ENCODE data around the gene BICDL1.
A peak's percentile ranks its signal among the peaks of the same experiment; 100 is the strongest.

The BICDL1 gene

GRCh38 chr12:120134307-120134980 is 145.4 kb downstream of the BICDL1 start:
- no peak overlapping the region for H2AFZ ChIP-seq (ENCODE audit: low read depth, low read length, severe bottlenecking)
- H3F3A ChIP-seq (ENCODE audit: insufficient read depth) = peaks cover 18% of the 10 kb centered on the region
- H3K9me3 ChIP-seq (ENCODE audit: insufficient read depth, low read length) = no peaks in the 10 kb centered on the region
- no peak overlapping the region for H3K4me2 ChIP-seq (ENCODE audit: low read depth, low read length, poor library complexity, severe bottlenecking)
- TF ChIP-seq CTCF (IDR thresholded peaks at IDR 0.05; ENCODE audit: insufficient read depth, low read length, poor library complexity, severe bottlenecking) (no peak), EZH2phosphoT487 (conservative IDR thresholded peaks at IDR 0.05; ENCODE audit: low read length) (no peak)
- no peak overlapping the region for H3K4me3 ChIP-seq (ENCODE audit: insufficient read depth, low read length, poor library complexity, severe bottlenecking)
- no peak overlapping the region for H3K9ac ChIP-seq (ENCODE audit: low read length)
- peaks cover 10% of the 10 kb centered on the region; the same call in 1 of the 2 replicates for H3K36me3 ChIP-seq (ENCODE audit: low read length)
- H3K9me2 ChIP-seq (replicated peaks; ENCODE audit: insufficient read depth, low read length) = no peaks in the 10 kb centered on the region
- H3K79me2 ChIP-seq (ENCODE audit: insufficient read depth, low read length) = no peaks in the 10 kb centered on the region
- no peaks in the 10 kb centered on the region for H4K20me1 ChIP-seq (ENCODE audit: low read depth, low read length)
- no peaks in the 10 kb centered on the region for H3K27me3 ChIP-seq (ENCODE audit: low read length)
- peak overlapping the region; percentile 96 for H3K27ac ChIP-seq (ENCODE audit: low read depth, low read length)

GRCh38 chr12:120136093-120136770 is 147.2 kb downstream of the BICDL1 start:
- H3K4me3 ChIP-seq (ENCODE audit: insufficient read depth, low read length, poor library complexity, severe bottlenecking) = no peak overlapping the region
- no peaks in the 10 kb centered on the region for H3K79me2 ChIP-seq (ENCODE audit: insufficient read depth, low read length)
- H3K27ac ChIP-seq (ENCODE audit: low read depth, low read length) = no peak overlapping the region
- H3K9me3 ChIP-seq (ENCODE audit: insufficient read depth, low read length) = no peaks in the 10 kb centered on the region
- no peaks in the 10 kb centered on the region for H3K9me2 ChIP-seq (replicated peaks; ENCODE audit: insufficient read depth, low read length)
- TF ChIP-seq EZH2phosphoT487 (conservative IDR thresholded peaks at IDR 0.05; ENCODE audit: low read length) = no peak
- TF ChIP-seq CTCF (IDR thresholded peaks at IDR 0.05; ENCODE audit: insufficient read depth, low read length, poor library complexity, severe bottlenecking) = no peak
- H3K36me3 ChIP-seq (ENCODE audit: low read length) = peaks cover 3% of the 10 kb centered on the region; the same call in 1 of the 2 replicates
- no peak overlapping the region for H3K4me2 ChIP-seq (ENCODE audit: low read depth, low read length, poor library complexity, severe bottlenecking)
- peaks cover 18% of the 10 kb centered on the region for H3F3A ChIP-seq (ENCODE audit: insufficient read depth)
- H3K27me3 ChIP-seq (ENCODE audit: low read length) = no peaks in the 10 kb centered on the region
- no peak overlapping the region for H3K9ac ChIP-seq (ENCODE audit: low read length)
- no peak overlapping the region for H2AFZ ChIP-seq (ENCODE audit: low read depth, low read length, severe bottlenecking)
- H4K20me1 ChIP-seq (ENCODE audit: low read depth, low read length) = no peaks in the 10 kb centered on the region

- no peaks in the 10 kb centered on the region for H3K9me3 ChIP-seq (ENCODE audit: insufficient read depth, low read length)
- no peaks in the 10 kb centered on the region for H3K27me3 ChIP-seq (ENCODE audit: low read length)
- H3K79me2 ChIP-seq (ENCODE audit: insufficient read depth, low read length) = no peaks in the 10 kb centered on the region
- H4K20me1 ChIP-seq (ENCODE audit: low read depth, low read length) = no peaks in the 10 kb centered on the region
- H3F3A ChIP-seq (ENCODE audit: insufficient read depth) = peaks cover 13% of the 10 kb centered on the region
- TF ChIP-seq CTCF (IDR thresholded peaks at IDR 0.05; ENCODE audit: insufficient read depth, low read length, poor library complexity, severe bottlenecking) (no peak), EZH2phosphoT487 (conservative IDR thresholded peaks at IDR 0.05; ENCODE audit: low read length) (no peak)
- no peak overlapping the region for H3K4me2 ChIP-seq (ENCODE audit: low read depth, low read length, poor library complexity, severe bottlenecking)
- no peak overlapping the region for H2AFZ ChIP-seq (ENCODE audit: low read depth, low read length, severe bottlenecking)
- no peak overlapping the region for H3K27ac ChIP-seq (ENCODE audit: low read depth, low read length)
- peaks cover 7% of the 10 kb centered on the region; the same call in 1 of the 2 replicates for H3K36me3 ChIP-seq (ENCODE audit: low read length)
- no peak overlapping the region for H3K4me3 ChIP-seq (ENCODE audit: insufficient read depth, low read length, poor library complexity, severe bottlenecking)
- H3K9me2 ChIP-seq (replicated peaks; ENCODE audit: insufficient read depth, low read length) = no peaks in the 10 kb centered on the region
- no peak overlapping the region for H3K9ac ChIP-seq (ENCODE audit: low read length)
These were observed 148.8 kb downstream of the BICDL1 start for GRCh38 chr12:120137833-120138232.
